ENCODE results near the gene SSR4.

DNA sequence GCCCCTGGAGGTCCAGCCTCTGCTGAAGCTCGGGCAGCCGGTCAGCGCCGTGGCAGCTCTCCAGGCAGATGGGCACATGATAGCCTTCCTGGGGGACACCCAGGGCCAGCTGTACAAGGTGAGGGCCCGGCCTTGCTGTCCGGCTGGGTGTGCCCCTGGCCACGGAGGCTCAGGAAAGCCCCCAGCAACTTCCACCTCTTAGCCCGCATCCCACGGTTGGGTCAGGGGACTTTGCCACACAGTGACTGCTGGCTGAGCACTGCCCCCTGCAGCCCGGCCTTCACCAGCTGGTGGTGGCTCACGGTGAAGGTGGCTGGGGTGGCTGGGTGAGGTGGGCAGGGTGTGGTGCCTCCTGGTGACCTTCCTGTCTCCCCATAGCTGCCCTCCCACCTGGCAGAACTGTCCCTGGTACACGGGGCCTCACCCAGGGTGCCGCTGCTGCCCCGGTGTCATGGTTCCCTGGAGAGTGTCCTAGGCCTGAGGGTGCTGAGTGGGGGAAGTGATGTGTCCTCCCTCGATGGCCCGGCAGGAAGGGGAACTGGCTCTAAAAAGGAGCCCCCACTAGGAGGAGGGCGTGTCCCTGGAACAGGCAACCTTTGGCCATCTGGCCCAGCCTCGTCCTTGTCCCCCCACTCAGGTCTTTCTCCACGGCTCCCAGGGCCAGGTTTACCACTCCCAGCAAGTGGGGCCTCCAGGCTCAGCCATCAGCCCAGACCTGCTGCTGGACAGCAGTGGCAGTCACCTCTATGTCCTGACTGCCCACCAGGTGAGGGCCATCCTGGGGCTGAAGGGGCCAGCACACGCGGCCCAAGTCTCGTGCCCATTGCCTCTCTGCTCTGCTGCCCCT, 25.9 kb upstream of the SSR4 start:
- TF ChIP-seq GABPA (IDR thresholded peaks at IDR 0.05; ENCODE audit: low read depth) (no peak), POLR2AphosphoS5 (IDR thresholded peaks at IDR 0.05; ENCODE audit: low read depth) (no peak), SPI1 (IDR thresholded peaks at IDR 0.05; ENCODE audit: borderline replicate concordance, low read depth) (no peak)
- TF ChIP-seq, protein P1, sequence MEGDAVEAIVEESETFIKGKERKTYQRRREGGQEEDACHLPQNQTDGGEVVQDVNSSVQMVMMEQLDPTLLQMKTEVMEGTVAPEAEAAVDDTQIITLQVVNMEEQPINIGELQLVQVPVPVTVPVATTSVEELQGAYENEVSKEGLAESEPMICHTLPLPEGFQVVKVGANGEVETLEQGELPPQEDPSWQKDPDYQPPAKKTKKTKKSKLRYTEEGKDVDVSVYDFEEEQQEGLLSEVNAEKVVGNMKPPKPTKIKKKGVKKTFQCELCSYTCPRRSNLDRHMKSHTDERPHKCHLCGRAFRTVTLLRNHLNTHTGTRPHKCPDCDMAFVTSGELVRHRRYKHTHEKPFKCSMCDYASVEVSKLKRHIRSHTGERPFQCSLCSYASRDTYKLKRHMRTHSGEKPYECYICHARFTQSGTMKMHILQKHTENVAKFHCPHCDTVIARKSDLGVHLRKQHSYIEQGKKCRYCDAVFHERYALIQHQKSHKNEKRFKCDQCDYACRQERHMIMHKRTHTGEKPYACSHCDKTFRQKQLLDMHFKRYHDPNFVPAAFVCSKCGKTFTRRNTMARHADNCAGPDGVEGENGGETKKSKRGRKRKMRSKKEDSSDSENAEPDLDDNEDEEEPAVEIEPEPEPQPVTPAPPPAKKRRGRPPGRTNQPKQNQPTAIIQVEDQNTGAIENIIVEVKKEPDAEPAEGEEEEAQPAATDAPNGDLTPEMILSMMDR (IDR thresholded peaks at IDR 0.05; ENCODE audit: insufficient read depth, low read length), result no peak
- TF ChIP-seq, protein P2, sequence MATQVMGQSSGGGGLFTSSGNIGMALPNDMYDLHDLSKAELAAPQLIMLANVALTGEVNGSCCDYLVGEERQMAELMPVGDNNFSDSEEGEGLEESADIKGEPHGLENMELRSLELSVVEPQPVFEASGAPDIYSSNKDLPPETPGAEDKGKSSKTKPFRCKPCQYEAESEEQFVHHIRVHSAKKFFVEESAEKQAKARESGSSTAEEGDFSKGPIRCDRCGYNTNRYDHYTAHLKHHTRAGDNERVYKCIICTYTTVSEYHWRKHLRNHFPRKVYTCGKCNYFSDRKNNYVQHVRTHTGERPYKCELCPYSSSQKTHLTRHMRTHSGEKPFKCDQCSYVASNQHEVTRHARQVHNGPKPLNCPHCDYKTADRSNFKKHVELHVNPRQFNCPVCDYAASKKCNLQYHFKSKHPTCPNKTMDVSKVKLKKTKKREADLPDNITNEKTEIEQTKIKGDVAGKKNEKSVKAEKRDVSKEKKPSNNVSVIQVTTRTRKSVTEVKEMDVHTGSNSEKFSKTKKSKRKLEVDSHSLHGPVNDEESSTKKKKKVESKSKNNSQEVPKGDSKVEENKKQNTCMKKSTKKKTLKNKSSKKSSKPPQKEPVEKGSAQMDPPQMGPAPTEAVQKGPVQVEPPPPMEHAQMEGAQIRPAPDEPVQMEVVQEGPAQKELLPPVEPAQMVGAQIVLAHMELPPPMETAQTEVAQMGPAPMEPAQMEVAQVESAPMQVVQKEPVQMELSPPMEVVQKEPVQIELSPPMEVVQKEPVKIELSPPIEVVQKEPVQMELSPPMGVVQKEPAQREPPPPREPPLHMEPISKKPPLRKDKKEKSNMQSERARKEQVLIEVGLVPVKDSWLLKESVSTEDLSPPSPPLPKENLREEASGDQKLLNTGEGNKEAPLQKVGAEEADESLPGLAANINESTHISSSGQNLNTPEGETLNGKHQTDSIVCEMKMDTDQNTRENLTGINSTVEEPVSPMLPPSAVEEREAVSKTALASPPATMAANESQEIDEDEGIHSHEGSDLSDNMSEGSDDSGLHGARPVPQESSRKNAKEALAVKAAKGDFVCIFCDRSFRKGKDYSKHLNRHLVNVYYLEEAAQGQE (IDR thresholded peaks at IDR 0.05; ENCODE audit: insufficient replicate concordance, low read depth), result no peak
